ENCODE measurements around the gene COMT. TPM values are rescaled to one million over a fixed set of nuclear protein-coding genes. Genes with fewer than 3 reads are reported as not detected.

The COMT gene
- total RNA-seq, 1 experiment from 2014 or later = 109 TPM

GRCh38 chr22:19979712-19980493, 38.3 kb downstream of the COMT start:
- H3K27me3 ChIP-seq (ENCODE audit: insufficient read depth, low read length) = no peaks in the 10 kb centered on the region
- no peak overlapping the region for H3K4me2 ChIP-seq (ENCODE audit: low read length)
- H2AFZ ChIP-seq (ENCODE audit: low read depth, low read length, poor library complexity, severe bottlenecking) = no peak overlapping the region
- BruUV-seq (replicated peaks) = no TSS peak
- RAD21 ChIA-PET (ENCODE audit: low non-redundant PET in 1 of 2, low total read pairs in 2 of 2, uncharacterized antibody in 2 of 2, unreplicated experiment in 2 of 2) = no interaction called here
- peaks cover 3 to 6% of the 10 kb centered on the region in 2 experiments; a peak in 2 of 4 replicates for H3K36me3 ChIP-seq (ENCODE audit: control insufficient read depth in 1 of 2, insufficient read depth in 2 of 2, low read length in 2 of 2)
- H3K9ac ChIP-seq (ENCODE audit: low read length) = no peak overlapping the region
- no peak overlapping the region for H3K4me3 ChIP-seq (replicated peaks in 1 of 2; ENCODE audit: low read depth in 1 of 2, low read length in 2 of 2)
- no peak for ATAC-seq
- CTCF ChIA-PET = no interaction called here
- TF ChIP-seq POLR2A (IDR thresholded peaks at IDR 0.05; ENCODE audit: borderline replicate concordance, extremely low read depth, insufficient read depth, insufficient read length) = no peak
- no peak for TF ChIP-seq RAD21 (IDR thresholded peaks at IDR 0.05; ENCODE audit: low read depth)
- no peak for TF ChIP-seq YY1 (IDR thresholded peaks at IDR 0.05; ENCODE audit: extremely low read depth, insufficient replicate concordance, low read depth, low read length)
- TF ChIP-seq ZNF274 (IDR thresholded peaks at IDR 0.05; ENCODE audit: low read depth, low read length) = no peak
- TF ChIP-seq POLR2AphosphoS5 (IDR thresholded peaks at IDR 0.05; ENCODE audit: low read depth, low read length) = no peak
- no peak for TF ChIP-seq EZH2 (IDR thresholded peaks at IDR 0.05)
- no peak for TF ChIP-seq FOSL1 (IDR thresholded peaks at IDR 0.05; ENCODE audit: low read depth)
- TF ChIP-seq EZH2phosphoT487 (IDR thresholded peaks at IDR 0.05; ENCODE audit: borderline replicate concordance) = no peak
- peaks cover 35 to 39% of the 10 kb centered on the region in 2 experiments for H3K4me1 ChIP-seq (ENCODE audit: control insufficient read depth in 1 of 2, insufficient read depth in 2 of 2, low read length in 2 of 2)
- no peaks in the 10 kb centered on the region for H3K9me2 ChIP-seq (ENCODE audit: insufficient read depth)
- H3K9me3 ChIP-seq (ENCODE audit: control insufficient read depth in 1 of 2, insufficient read depth in 1 of 2, low read depth in 1 of 2, low read length in 2 of 2) = no peaks in the 10 kb centered on the region
- H4K20me1 ChIP-seq (ENCODE audit: insufficient read depth) = no peaks in the 10 kb centered on the region
- intact Hi-C loops (cut with micrococcal nuclease) = loop anchor here (10.0 kb wide), 1 partner anchor 105 kb away; the partner anchor contains the start of gene DGCR8
- H3K27ac ChIP-seq (ENCODE audit: low read depth, low read length) = no peak overlapping the region
- POLR2A ChIA-PET = no interaction called here
- H3K79me2 ChIP-seq (ENCODE audit: insufficient read depth, low read length) = peaks cover 10% of the 10 kb centered on the region
- DNase-seq (ENCODE audit: low read depth, low spot score) = no peak

DNA sequence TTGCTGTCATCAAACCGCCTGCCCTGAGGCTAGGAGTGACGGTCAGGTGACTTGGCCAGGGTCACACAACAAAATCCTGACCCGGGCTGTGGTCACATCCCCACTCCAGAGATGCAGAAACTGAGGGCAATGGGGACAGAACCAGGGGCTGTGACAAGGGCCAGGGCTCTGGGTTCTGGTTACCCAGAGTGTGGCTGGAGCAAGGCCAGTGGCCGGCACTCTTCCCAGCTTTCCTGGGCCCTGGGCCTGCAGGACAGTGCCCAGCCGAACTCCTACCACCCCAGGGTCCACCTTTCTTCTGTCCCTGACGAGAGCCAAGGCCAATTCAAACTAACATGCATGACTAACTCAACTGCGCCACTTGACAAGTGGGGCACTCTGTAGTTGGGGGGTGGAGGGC, 39.2 kb downstream of the COMT start:
- CTCF ChIA-PET = no interaction called here
- TF ChIP-seq EZH2phosphoT487 (IDR thresholded peaks at IDR 0.05; ENCODE audit: borderline replicate concordance) (no peak), TCF7L2 (IDR thresholded peaks at IDR 0.05; ENCODE audit: borderline replicate concordance, extremely low read depth, insufficient read depth, insufficient read length) (no peak), ZNF274 (IDR thresholded peaks at IDR 0.05; ENCODE audit: low read depth, low read length) (no peak), RAD21 (IDR thresholded peaks at IDR 0.05; ENCODE audit: low read depth) (no peak), EZH2 (IDR thresholded peaks at IDR 0.05) (no peak), EGR1 (IDR thresholded peaks at IDR 0.05; ENCODE audit: low read depth) (no peak), SP1 (IDR thresholded peaks at IDR 0.05; ENCODE audit: low read depth) (no peak), POLR2AphosphoS5 (IDR thresholded peaks at IDR 0.05; ENCODE audit: low read depth, low read length) (no peak), CTCF (IDR thresholded peaks at IDR 0.05 in 2 of 3, conservative IDR thresholded peaks at IDR 0.05 in 1 of 3; ENCODE audit: borderline replicate concordance in 1 of 3, insufficient read depth in 1 of 3, low read depth in 2 of 3, low read length in 2 of 3) (no peak)
- TF ChIP-seq, protein P1, sequence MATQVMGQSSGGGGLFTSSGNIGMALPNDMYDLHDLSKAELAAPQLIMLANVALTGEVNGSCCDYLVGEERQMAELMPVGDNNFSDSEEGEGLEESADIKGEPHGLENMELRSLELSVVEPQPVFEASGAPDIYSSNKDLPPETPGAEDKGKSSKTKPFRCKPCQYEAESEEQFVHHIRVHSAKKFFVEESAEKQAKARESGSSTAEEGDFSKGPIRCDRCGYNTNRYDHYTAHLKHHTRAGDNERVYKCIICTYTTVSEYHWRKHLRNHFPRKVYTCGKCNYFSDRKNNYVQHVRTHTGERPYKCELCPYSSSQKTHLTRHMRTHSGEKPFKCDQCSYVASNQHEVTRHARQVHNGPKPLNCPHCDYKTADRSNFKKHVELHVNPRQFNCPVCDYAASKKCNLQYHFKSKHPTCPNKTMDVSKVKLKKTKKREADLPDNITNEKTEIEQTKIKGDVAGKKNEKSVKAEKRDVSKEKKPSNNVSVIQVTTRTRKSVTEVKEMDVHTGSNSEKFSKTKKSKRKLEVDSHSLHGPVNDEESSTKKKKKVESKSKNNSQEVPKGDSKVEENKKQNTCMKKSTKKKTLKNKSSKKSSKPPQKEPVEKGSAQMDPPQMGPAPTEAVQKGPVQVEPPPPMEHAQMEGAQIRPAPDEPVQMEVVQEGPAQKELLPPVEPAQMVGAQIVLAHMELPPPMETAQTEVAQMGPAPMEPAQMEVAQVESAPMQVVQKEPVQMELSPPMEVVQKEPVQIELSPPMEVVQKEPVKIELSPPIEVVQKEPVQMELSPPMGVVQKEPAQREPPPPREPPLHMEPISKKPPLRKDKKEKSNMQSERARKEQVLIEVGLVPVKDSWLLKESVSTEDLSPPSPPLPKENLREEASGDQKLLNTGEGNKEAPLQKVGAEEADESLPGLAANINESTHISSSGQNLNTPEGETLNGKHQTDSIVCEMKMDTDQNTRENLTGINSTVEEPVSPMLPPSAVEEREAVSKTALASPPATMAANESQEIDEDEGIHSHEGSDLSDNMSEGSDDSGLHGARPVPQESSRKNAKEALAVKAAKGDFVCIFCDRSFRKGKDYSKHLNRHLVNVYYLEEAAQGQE (IDR thresholded peaks at IDR 0.05; ENCODE audit: low read depth) = no peak

More for the DNA sequence above, 39.2 kb downstream of the COMT start:
- Histone ChIP-seq H3K4me3 (replicated peaks in 1 of 2; ENCODE audit: low read depth in 1 of 2, low read length in 2 of 2) (no peak overlapping the region), H3K36me3 (ENCODE audit: control insufficient read depth in 1 of 2, insufficient read depth in 2 of 2, low read length in 2 of 2) (peaks cover 3 to 6% of the 10 kb centered on the region in 2 experiments; a peak in 2 of 4 replicates), H3K79me2 (ENCODE audit: insufficient read depth, low read length) (peaks cover 16% of the 10 kb centered on the region), H3K4me1 (ENCODE audit: control insufficient read depth in 1 of 2, insufficient read depth in 2 of 2, low read length in 2 of 2) (peaks cover 35 to 39% of the 10 kb centered on the region in 2 experiments), H3K9ac (ENCODE audit: low read length) (no peak overlapping the region), H3K27me3 (ENCODE audit: insufficient read depth, low read length) (no peaks in the 10 kb centered on the region), H3K9me2 (ENCODE audit: insufficient read depth) (no peaks in the 10 kb centered on the region), H2AFZ (ENCODE audit: low read depth, low read length, poor library complexity, severe bottlenecking) (no peak overlapping the region), H3K4me2 (ENCODE audit: low read length) (no peak overlapping the region), H3K9me3 (ENCODE audit: control insufficient read depth in 1 of 2, insufficient read depth in 1 of 2, low read depth in 1 of 2, low read length in 2 of 2) (no peaks in the 10 kb centered on the region), H4K20me1 (ENCODE audit: insufficient read depth) (no peaks in the 10 kb centered on the region), H3K27ac (ENCODE audit: low read depth, low read length) (no peak overlapping the region)
- no TSS peak for BruUV-seq (replicated peaks)
- DNase-seq (ENCODE audit: low read depth, low spot score) = no peak
- ATAC-seq = no peak
- intact Hi-C loops (cut with micrococcal nuclease) = loop anchor here (10.0 kb wide), 1 partner anchor 104 kb away; the partner anchor contains the start of gene DGCR8
- POLR2A ChIA-PET = no interaction called here
- RAD21 ChIA-PET (ENCODE audit: low non-redundant PET in 1 of 2, low total read pairs in 2 of 2, uncharacterized antibody in 2 of 2, unreplicated experiment in 2 of 2) = no interaction called here
